ENCODE measurements around the gene MPRIP.
"Not testable (repeated sequence)": the region's sequence is repeated elsewhere in the genome, so short reads cannot be mapped to it uniquely, and the experiment has no call there.

Gene MPRIP

DNA sequence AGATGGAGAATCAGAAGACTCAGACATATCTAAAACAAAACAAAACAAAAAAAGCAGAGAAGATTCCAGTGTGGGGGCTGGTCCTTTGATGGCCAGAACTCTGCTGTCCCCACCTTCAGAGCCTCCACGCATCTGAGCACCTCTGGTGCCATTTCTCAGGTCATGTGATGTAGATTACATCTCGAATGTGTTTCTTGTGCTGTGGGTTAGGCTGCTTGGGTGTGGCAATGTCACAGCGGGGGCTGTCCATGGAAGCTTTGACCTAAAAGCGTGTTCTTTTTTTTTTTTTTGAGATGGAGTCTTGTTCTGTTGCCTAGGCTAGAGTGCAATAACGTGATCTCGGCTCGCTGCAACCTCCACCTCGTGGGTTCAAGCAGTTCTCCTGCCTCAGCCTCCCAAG, 112.7 kb downstream of the MPRIP start:
- no peak for DNase-seq (ENCODE audit: low read depth in 2 of 2)
- no peak for TF ChIP-seq CTCF (IDR thresholded peaks at IDR 0.05; ENCODE audit: low read depth, low read length)
- no peak overlapping the region for H3K4me3 ChIP-seq (replicated peaks in 1 of 2; ENCODE audit: low read depth in 2 of 2, low read length in 2 of 2)

DNA sequence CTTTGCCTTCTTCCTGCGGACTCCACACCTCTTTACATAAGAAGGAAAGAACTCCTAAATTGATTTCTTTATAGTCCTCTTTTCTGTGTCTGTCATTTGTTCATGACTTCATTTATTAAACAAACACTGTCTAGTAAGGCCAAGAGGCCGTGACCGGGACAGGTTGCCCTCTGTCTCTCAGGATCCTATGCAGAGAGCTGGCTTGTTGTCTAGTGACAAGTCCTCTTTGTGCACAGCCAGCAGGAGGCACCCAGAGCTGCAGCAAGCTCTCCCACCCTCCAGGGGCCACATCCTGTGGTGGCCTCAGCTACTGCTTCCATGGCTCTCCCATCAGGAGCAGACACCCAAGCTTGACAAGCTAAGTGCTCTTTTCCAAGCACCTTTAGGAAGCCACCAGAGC, 113.3 kb downstream of the MPRIP start:
- TF ChIP-seq CTCF (IDR thresholded peaks at IDR 0.05; ENCODE audit: low read depth, low read length), result no peak
- no peak overlapping the region for H3K4me3 ChIP-seq (replicated peaks in 1 of 2; ENCODE audit: low read depth in 2 of 2, low read length in 2 of 2)
- DNase-seq (ENCODE audit: low read depth in 2 of 2), result no peak

GRCh38 chr17:17156107-17156506, 113.8 kb downstream of the MPRIP start:
- no peak for TF ChIP-seq CTCF (IDR thresholded peaks at IDR 0.05; ENCODE audit: low read depth, low read length)
- no peak overlapping the region for H3K4me3 ChIP-seq (replicated peaks in 1 of 2; ENCODE audit: low read depth in 2 of 2, low read length in 2 of 2)
- DNase-seq (ENCODE audit: low read depth in 2 of 2), result peak; percentile 68 to 88

DNA sequence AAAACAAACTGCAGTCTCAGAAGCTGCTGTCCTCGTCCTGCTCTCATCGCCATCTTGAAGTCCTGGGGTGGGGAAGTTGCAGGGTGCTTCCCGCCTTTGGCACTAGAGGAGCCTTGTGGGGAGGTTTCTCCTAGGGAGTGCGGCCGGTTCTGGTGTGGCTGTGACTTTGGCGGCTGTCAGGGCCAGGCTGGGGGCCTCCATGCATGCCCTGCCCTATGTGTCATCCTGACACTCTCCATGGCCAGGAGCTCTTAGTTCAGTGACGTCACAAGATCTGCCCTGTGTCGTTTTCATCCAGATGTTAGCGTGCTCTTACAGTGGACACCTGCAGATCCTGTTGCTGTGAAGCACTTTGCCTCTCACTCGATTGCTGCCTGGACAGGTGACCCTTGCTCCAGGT, 114.3 kb downstream of the MPRIP start:
- no peak for TF ChIP-seq CTCF (IDR thresholded peaks at IDR 0.05; ENCODE audit: low read depth, low read length)
- peak; percentile 14 to 74 for DNase-seq (ENCODE audit: low read depth in 2 of 2)
- no peak overlapping the region for H3K4me3 ChIP-seq (replicated peaks in 1 of 2; ENCODE audit: low read depth in 2 of 2, low read length in 2 of 2)

DNA sequence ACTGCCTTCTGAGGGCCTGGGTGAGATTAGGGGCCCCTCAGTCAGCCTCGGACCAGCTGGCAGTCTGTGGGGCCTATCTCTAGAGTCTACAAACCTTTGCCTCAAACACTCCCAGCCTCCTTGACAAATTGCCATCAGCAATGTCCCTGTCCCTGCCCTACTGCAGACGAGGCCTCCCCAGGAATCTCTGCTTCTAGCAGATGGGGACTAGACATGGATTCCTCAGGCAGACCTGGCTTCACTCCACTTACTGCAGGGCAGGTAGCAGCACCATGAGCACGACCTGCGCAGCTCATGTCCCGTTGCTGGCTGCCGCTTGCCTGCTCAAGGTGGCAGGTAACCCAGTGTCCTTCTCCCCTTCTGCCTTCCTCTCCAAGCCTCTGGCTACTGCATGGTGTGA, 114.8 kb downstream of the MPRIP start:
- no peak overlapping the region for H3K4me3 ChIP-seq (replicated peaks in 1 of 2; ENCODE audit: low read depth in 2 of 2, low read length in 2 of 2)
- no peak for TF ChIP-seq CTCF (IDR thresholded peaks at IDR 0.05; ENCODE audit: low read depth, low read length)
- DNase-seq (ENCODE audit: low read depth in 2 of 2), result no peak

GRCh38 chr17:17158506-17158905, 116.2 kb downstream of the MPRIP start:
- not testable (repeated sequence) for H3K4me3 ChIP-seq (replicated peaks in 1 of 2; ENCODE audit: low read depth in 2 of 2, low read length in 2 of 2); DNase-seq (ENCODE audit: low read depth in 2 of 2)

GRCh38 chr17:17159571-17159970, 117.3 kb downstream of the MPRIP start:
- no peak overlapping the region for H3K4me3 ChIP-seq (replicated peaks in 1 of 2; ENCODE audit: low read depth in 2 of 2, low read length in 2 of 2)
- DNase-seq (ENCODE audit: low read depth in 2 of 2), result no peak
- no peak for TF ChIP-seq CTCF (IDR thresholded peaks at IDR 0.05; ENCODE audit: low read depth, low read length)

All from cardiac fibroblast (primary cell).